Fibroblast of lung (primary cell): ENCODE data around the gene NEB. TPM values are rescaled to one million over a fixed set of nuclear protein-coding genes. Genes with fewer than 3 reads are reported as not detected.

Experiments
- DNase-seq, 2 donors: peaks; one replicate each; pipeline versions ENCODE4 v3.0.0 to v3.0.0-alpha.2; 2010; ENCODE audit warnings: low read depth in 2 of 2
- H2AFZ ChIP-seq: 2 replicates; pipeline ENCODE4 v1.5.1; 2012; ENCODE audit warnings: low read length, control low read depth, inconsistent platforms
- H3K27ac ChIP-seq: 2 replicates; pipeline ENCODE4 v1.5.1; 2011; ENCODE audit warnings: low read length, control low read depth; ENCODE audit not compliant: insufficient read depth
- H3K27me3 ChIP-seq: 2 replicates; pipeline ENCODE4 v1.5.1; 2011; ENCODE audit warnings: mild to moderate bottlenecking, low read length; ENCODE audit not compliant: control insufficient read depth, insufficient read depth
- H3K36me3 ChIP-seq: 2 replicates; pipeline ENCODE4 v1.5.1; 2011; ENCODE audit warnings: low read length; ENCODE audit not compliant: control insufficient read depth, insufficient read depth
- H3K4me1 ChIP-seq: 2 replicates; pipeline ENCODE4 v1.5.1; 2011; ENCODE audit warnings: low read length; ENCODE audit not compliant: control insufficient read depth, insufficient read depth; ENCODE audit errors: extremely low read depth
- H3K4me2 ChIP-seq: 2 replicates; pipeline ENCODE4 v1.5.1; 2011; ENCODE audit warnings: low read length, control low read depth; ENCODE audit not compliant: insufficient read depth; ENCODE audit errors: extremely low read depth
- H3K4me3 ChIP-seq, 4 experiments: fragments of 200-600 bp in 1 of 4; sonication (generic) in 1 of 4; replicated peaks in 1 of 4; 2 replicates each; pipeline ENCODE4 v1.5.1; 2011 to 2016; ENCODE audit warnings: low read length in 4 of 4, low read depth in 3 of 4, mild to moderate bottlenecking in 3 of 4, control low read depth in 2 of 4, inconsistent platforms in 1 of 4, mixed read lengths in 1 of 4; ENCODE audit not compliant: insufficient read depth in 1 of 4; ENCODE audit errors: control extremely low read depth in 1 of 4
- H3K79me2 ChIP-seq: 2 replicates; pipeline ENCODE4 v1.5.1; 2012; ENCODE audit warnings: mild to moderate bottlenecking, low read length, inconsistent platforms; ENCODE audit not compliant: control insufficient read depth, insufficient read depth
- H3K9ac ChIP-seq: 2 replicates; pipeline ENCODE4 v1.5.1; 2011; ENCODE audit warnings: mild to moderate bottlenecking, low read length, control low read depth; ENCODE audit not compliant: insufficient read depth
- H3K9me3 ChIP-seq: 2 replicates; pipeline ENCODE4 v1.5.1; 2012; ENCODE audit warnings: low read depth, low read length; ENCODE audit not compliant: control insufficient read depth, insufficient read depth
- H4K20me1 ChIP-seq: 2 replicates; pipeline ENCODE4 v1.5.1; 2011; ENCODE audit warnings: low read length; ENCODE audit not compliant: control insufficient read depth, insufficient read depth; ENCODE audit errors: extremely low read depth
- CTCF ChIP-seq, 2 donors: IDR thresholded peaks in 1 of 2; conservative IDR thresholded peaks in 1 of 2; 1 replicate in 1 of 2; 2 replicates in 1 of 2; pipeline ENCODE4 v1.5.1; 2011 to 2012; ENCODE audit warnings: low read length in 2 of 2, control low read depth in 1 of 2, inconsistent platforms in 1 of 2, low read depth in 1 of 2, mild to moderate bottlenecking in 1 of 2
- EZH2 ChIP-seq: IDR thresholded peaks from 2 replicates; pipeline ENCODE4 v1.5.1; 2012; ENCODE audit warnings: low read length, control low read depth, mild to moderate bottlenecking; ENCODE audit errors: missing control alignments
- polyA plus RNA-seq, 2 donors: library from polyadenylated mRNA; depleted of rRNA in 1 of 2; stranded (reverse) in 1 of 2; unstranded in 1 of 2; fragments of >200 nt; gene quantifications; 2 replicates each; pipeline ENCODE4 v1.2.1, GENCODE V29; 2011 to 2012; ENCODE audit warnings: missing spikeins in 1 of 2
- total RNA-seq: library from RNA; depleted of rRNA; stranded (reverse); fragments of >200 nt; gene quantifications from 2 replicates; pipeline ENCODE4 v1.2.1, GENCODE V29; 2014

NEB gene
- total and polyA plus RNA-seq, 2 donors (not counting 1 experiment from before 2014, with no cell fraction given), result 0.17 to 0.26 TPM

- H3K9me3 ChIP-seq, result no peaks in the 10 kb centered on the region
- H3K4me1 ChIP-seq, result peaks cover 7% of the 10 kb centered on the region
- H3K27me3 ChIP-seq, result no peaks in the 10 kb centered on the region
- no peak overlapping the region for H3K27ac ChIP-seq
- no peak overlapping the region for H3K4me3 ChIP-seq
- no peak for TF ChIP-seq EZH2
- no peak for TF ChIP-seq CTCF (conservative IDR thresholded peaks at IDR 0.05 in 1 of 2, IDR thresholded peaks at IDR 0.05 in 1 of 2; ENCODE audit: low read depth in 1 of 2, low read length in 2 of 2)
- no peaks in the 10 kb centered on the region for H4K20me1 ChIP-seq
- H2AFZ ChIP-seq, result no peak overlapping the region
- H3K36me3 ChIP-seq, result no peaks in the 10 kb centered on the region
- H3K4me2 ChIP-seq, result no peak overlapping the region
- no peak for DNase-seq
- no peaks in the 10 kb centered on the region for H3K79me2 ChIP-seq
- no peak overlapping the region for H3K9ac ChIP-seq
Observed at GRCh38 chr2:151769606-151770005, 35.3 kb upstream of the NEB start.

- no peak overlapping the region for H3K4me3 ChIP-seq
- no peak overlapping the region for H3K9ac ChIP-seq
- no peak overlapping the region for H3K4me2 ChIP-seq
- TF ChIP-seq CTCF (conservative IDR thresholded peaks at IDR 0.05 in 1 of 2, IDR thresholded peaks at IDR 0.05 in 1 of 2; ENCODE audit: low read depth in 1 of 2, low read length in 2 of 2), result no peak
- H3K27me3 ChIP-seq, result no peaks in the 10 kb centered on the region
- H3K9me3 ChIP-seq, result no peaks in the 10 kb centered on the region
- H2AFZ ChIP-seq, result no peak overlapping the region
- peak in 1 of 2 donors; percentile 14 for DNase-seq
- peaks cover 7% of the 10 kb centered on the region for H3K4me1 ChIP-seq
- H3K27ac ChIP-seq, result no peak overlapping the region
- H4K20me1 ChIP-seq, result no peaks in the 10 kb centered on the region
- H3K36me3 ChIP-seq, result no peaks in the 10 kb centered on the region
- no peaks in the 10 kb centered on the region for H3K79me2 ChIP-seq
Observed at GRCh38 chr2:151767536-151767935, 33.3 kb upstream of the NEB start.

GRCh38 chr2:151766437-151767153 is 32.3 kb upstream of the NEB start:
- H3K79me2 ChIP-seq, result no peaks in the 10 kb centered on the region
- no peak overlapping the region for H3K9ac ChIP-seq
- no peaks in the 10 kb centered on the region for H3K9me3 ChIP-seq
- no peaks in the 10 kb centered on the region for H3K27me3 ChIP-seq
- no peak for DNase-seq
- no peak overlapping the region for H3K4me3 ChIP-seq
- H3K36me3 ChIP-seq, result no peaks in the 10 kb centered on the region
- TF ChIP-seq EZH2 (no peak), CTCF (conservative IDR thresholded peaks at IDR 0.05 in 1 of 2, IDR thresholded peaks at IDR 0.05 in 1 of 2; ENCODE audit: low read depth in 1 of 2, low read length in 2 of 2) (no peak)
- H3K4me1 ChIP-seq, result peaks cover 4% of the 10 kb centered on the region
- H2AFZ ChIP-seq, result no peak overlapping the region
- H3K27ac ChIP-seq, result no peak overlapping the region
- H3K4me2 ChIP-seq, result no peak overlapping the region
- H4K20me1 ChIP-seq, result no peaks in the 10 kb centered on the region
